ENCODE results near the gene GPR75.

Gene GPR75

GRCh38 chr2:53819634-53820033, 40.1 kb downstream of the GPR75 start:
- no peak overlapping the region for H3K4me3 ChIP-seq (ENCODE audit: control insufficient read depth, low read depth, low read length)
- TF ChIP-seq, protein P1, sequence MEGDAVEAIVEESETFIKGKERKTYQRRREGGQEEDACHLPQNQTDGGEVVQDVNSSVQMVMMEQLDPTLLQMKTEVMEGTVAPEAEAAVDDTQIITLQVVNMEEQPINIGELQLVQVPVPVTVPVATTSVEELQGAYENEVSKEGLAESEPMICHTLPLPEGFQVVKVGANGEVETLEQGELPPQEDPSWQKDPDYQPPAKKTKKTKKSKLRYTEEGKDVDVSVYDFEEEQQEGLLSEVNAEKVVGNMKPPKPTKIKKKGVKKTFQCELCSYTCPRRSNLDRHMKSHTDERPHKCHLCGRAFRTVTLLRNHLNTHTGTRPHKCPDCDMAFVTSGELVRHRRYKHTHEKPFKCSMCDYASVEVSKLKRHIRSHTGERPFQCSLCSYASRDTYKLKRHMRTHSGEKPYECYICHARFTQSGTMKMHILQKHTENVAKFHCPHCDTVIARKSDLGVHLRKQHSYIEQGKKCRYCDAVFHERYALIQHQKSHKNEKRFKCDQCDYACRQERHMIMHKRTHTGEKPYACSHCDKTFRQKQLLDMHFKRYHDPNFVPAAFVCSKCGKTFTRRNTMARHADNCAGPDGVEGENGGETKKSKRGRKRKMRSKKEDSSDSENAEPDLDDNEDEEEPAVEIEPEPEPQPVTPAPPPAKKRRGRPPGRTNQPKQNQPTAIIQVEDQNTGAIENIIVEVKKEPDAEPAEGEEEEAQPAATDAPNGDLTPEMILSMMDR (IDR thresholded peaks at IDR 0.05; ENCODE audit: control insufficient read depth, insufficient read depth, low read depth, low read length, missing control alignments) = no peak
- no peak for DNase-seq (ENCODE audit: low read depth)

- H3K4me3 ChIP-seq (ENCODE audit: control insufficient read depth, low read depth, low read length) = no peak overlapping the region
- DNase-seq (ENCODE audit: low read depth) = no peak
- TF ChIP-seq, protein P1 (IDR thresholded peaks at IDR 0.05; ENCODE audit: control insufficient read depth, insufficient read depth, low read depth, low read length, missing control alignments) = no peak
Measured at GRCh38 chr2:53818854-53819435, 40.8 kb downstream of the GPR75 start.

GRCh38 chr2:53813151-53813550, 46.6 kb downstream of the GPR75 start:
- DNase-seq (ENCODE audit: low read depth) = no peak
- no peak overlapping the region for H3K4me3 ChIP-seq (ENCODE audit: control insufficient read depth, low read depth, low read length)
- TF ChIP-seq, protein P1 (IDR thresholded peaks at IDR 0.05; ENCODE audit: control insufficient read depth, insufficient read depth, low read depth, low read length, missing control alignments) = no peak

DNA sequence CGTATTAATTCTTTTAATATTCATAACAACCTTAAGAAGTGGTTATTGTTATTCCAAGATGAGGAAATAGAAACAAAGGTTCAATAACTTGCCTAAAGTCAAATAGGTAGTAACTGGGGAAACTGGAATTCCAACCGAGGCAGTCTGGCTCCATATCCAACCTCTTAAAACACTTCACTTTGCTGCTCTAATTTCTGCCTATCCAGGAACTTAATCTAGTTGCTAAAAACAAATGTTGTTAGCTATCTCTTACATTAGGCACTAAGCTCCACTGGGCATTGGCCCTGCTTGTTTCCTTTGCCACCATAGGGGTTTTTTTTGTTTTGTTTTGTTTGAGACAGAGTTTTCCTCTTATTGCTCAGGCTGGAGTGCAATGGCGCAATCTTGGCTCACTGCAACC, 48.2 kb downstream of the GPR75 start:
- DNase-seq (ENCODE audit: low read depth) = no peak
- H3K4me3 ChIP-seq (ENCODE audit: control insufficient read depth, low read depth, low read length) = no peak overlapping the region
- TF ChIP-seq, protein P1 (IDR thresholded peaks at IDR 0.05; ENCODE audit: control insufficient read depth, insufficient read depth, low read depth, low read length, missing control alignments) = no peak
